Measurements from ENCODE around the gene DSN1. TPM values are rescaled to one million over a fixed set of nuclear protein-coding genes. Genes with fewer than 3 reads are reported as not detected.
A peak's percentile ranks its signal among the peaks of the same experiment; 100 is the strongest.

Gene DSN1
- total and polyA plus RNA-seq, 10 of the 15 experiments (the other 5 are each of a cell fraction or from before 2014, with no cell fraction given), result 15.3 to 33.1 (median 21.7) TPM

DNA sequence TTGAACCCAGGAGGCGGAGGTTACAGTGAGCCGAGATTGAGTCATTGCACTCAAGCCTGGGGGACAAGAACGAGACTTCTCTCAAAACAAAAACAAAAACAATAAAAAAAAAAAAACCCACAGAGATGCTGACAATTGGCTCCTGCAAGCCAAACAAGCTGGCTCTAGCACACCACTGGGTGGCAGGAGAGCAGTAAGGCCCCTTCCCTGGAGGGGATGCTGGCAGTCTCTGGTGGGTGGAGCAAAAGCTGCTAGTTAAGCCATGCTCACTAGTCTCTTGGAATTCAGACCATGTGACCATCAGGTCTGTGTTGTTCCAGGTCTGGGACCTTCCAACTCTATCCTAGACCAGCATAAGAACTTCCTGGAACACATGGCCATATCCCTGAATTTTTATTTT is 18.9 kb upstream of the DSN1 start:
- ATAC-seq (peak; percentile 87), DNase-seq (ENCODE audit: low read depth, low spot score) (no peak)
- 54% methylated on average over 3 of the region's 3 CpGs for WGBS (ENCODE audit: insufficient coverage, insufficient replicate concordance, low lambda C conversion rate, missing lambda C conversion rate)

More for the DNA sequence above, 18.9 kb upstream of the DSN1 start:
- Histone ChIP-seq H3K79me2 (ENCODE audit: control insufficient read depth, insufficient read depth, low read length) (no peaks in the 10 kb centered on the region), H3K36me3 (ENCODE audit: control insufficient read depth in 2 of 2, insufficient read depth in 2 of 2, low read length in 1 of 2) (peaks cover 0 to 14% of the 10 kb centered on the region in 2 experiments; a peak in 3 of 4 replicates), H3K4me2 (ENCODE audit: control insufficient read depth, insufficient read depth) (no peak overlapping the region), H4K20me1 (ENCODE audit: control insufficient read depth, insufficient read depth) (no peaks in the 10 kb centered on the region), H3K27ac (ENCODE audit: control insufficient read depth, insufficient read depth) (no peak overlapping the region), H3K27me3 (replicated peaks in 1 of 2; ENCODE audit: control insufficient read depth in 2 of 2, insufficient read depth in 2 of 2, low read length in 1 of 2) (no peaks in the 10 kb centered on the region), H3K9ac (ENCODE audit: control insufficient read depth, insufficient read depth, low read length) (no peak overlapping the region), H3K4me1 (ENCODE audit: control insufficient read depth, insufficient read depth, low read length) (peaks cover 7% of the 10 kb centered on the region; the same call in 1 of the 2 replicates), H3K4me3 (no peak overlapping the region), H2AFZ (ENCODE audit: control insufficient read depth, low read depth, low read length) (no peak overlapping the region), H3K9me3 (replicated peaks; ENCODE audit: control insufficient read depth, insufficient read depth, low read length) (no peaks in the 10 kb centered on the region)
- RAD21 ChIA-PET (ENCODE audit: unreplicated experiment), result interaction anchor here (0.9 to 2.1 kb wide), 5 partner anchors 16 to 94 kb away, joined by 3 to 6 read pairs (median 4); a partner anchor contains a TSS
- CTCF ChIA-PET, result interaction anchor here (1.0 to 2.0 kb wide), 5 partner anchors 16 to 179 kb away, joined by 3 to 9 read pairs (median 3); no protein-coding TSS in a partner anchor
- no TSS peak for BruUV-seq (replicated peaks)
- SMC1A ChIA-PET (ENCODE audit: uncharacterized antibody, unreplicated experiment), result interaction anchor here (0.6 to 2.2 kb wide), 5 partner anchors 17 to 91 kb away, joined by 3 to 7 read pairs (median 3); partner anchors contain the start of gene DSN1
- in situ Hi-C loops (cut with MboI), result no loop called here
- TF ChIP-seq, protein P1, sequence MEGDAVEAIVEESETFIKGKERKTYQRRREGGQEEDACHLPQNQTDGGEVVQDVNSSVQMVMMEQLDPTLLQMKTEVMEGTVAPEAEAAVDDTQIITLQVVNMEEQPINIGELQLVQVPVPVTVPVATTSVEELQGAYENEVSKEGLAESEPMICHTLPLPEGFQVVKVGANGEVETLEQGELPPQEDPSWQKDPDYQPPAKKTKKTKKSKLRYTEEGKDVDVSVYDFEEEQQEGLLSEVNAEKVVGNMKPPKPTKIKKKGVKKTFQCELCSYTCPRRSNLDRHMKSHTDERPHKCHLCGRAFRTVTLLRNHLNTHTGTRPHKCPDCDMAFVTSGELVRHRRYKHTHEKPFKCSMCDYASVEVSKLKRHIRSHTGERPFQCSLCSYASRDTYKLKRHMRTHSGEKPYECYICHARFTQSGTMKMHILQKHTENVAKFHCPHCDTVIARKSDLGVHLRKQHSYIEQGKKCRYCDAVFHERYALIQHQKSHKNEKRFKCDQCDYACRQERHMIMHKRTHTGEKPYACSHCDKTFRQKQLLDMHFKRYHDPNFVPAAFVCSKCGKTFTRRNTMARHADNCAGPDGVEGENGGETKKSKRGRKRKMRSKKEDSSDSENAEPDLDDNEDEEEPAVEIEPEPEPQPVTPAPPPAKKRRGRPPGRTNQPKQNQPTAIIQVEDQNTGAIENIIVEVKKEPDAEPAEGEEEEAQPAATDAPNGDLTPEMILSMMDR (IDR thresholded peaks at IDR 0.05 in 2 of 3, conservative IDR thresholded peaks at IDR 0.05 in 1 of 3; ENCODE audit: control insufficient read depth in 2 of 3, extremely low read depth in 1 of 3, insufficient read depth in 1 of 3, low read depth in 3 of 3, low read length in 3 of 3), result peak; percentile 36 to 49 (median 47); a peak in 5 of 6 replicates
- TF ChIP-seq SMC3 (IDR thresholded peaks at IDR 0.05; ENCODE audit: borderline replicate concordance, low read length) (peak; percentile 56; the same call in 1 of the 2 replicates), RAD21 (IDR thresholded peaks at IDR 0.05; ENCODE audit: insufficient read depth, low read depth, low read length) (peak; percentile 57), HDAC2 (IDR thresholded peaks at IDR 0.05) (no peak), RBBP5 (conservative IDR thresholded peaks at IDR 0.05) (no peak), ZNF622 (IDR thresholded peaks at IDR 0.05) (no peak)
- POLR2A ChIA-PET, result interaction anchor here (0.6 to 0.7 kb wide), 2 partner anchors 37 to 92 kb away, joined by 4 to 5 read pairs; no protein-coding TSS in a partner anchor
- intact Hi-C loops (cut with micrococcal nuclease; ENCODE audit: unreplicated experiment), result loop anchor here (1.0 kb wide), 1 partner anchor 72 kb away; no protein-coding TSS in a partner anchor
- no peak for FAIRE-seq
